EH (cell line): Measurements from ENCODE around the gene ADAM19.

ENCODE experiments used
- DNase-seq: peaks from one replicate; pipeline ENCODE4 v3.0.0-alpha.2; 2015; ENCODE audit warnings: low read depth

ADAM19 gene

GRCh38 chr5:157594675-157595459, 19.3 kb upstream of the ADAM19 start:
- DNase-seq, result no peak

GRCh38 chr5:157594257-157594656, 18.7 kb upstream of the ADAM19 start:
- DNase-seq, result no peak

GRCh38 chr5:157593052-157593757, 17.6 kb upstream of the ADAM19 start:
- no peak for DNase-seq

- DNase-seq, result no peak
These were observed 17.0 kb upstream of the ADAM19 start for GRCh38 chr5:157592594-157592993.

GRCh38 chr5:157590478-157590877, 14.9 kb upstream of the ADAM19 start:
- peak; percentile 43 for DNase-seq

- no peak for DNase-seq
These were observed 9.1 kb upstream of the ADAM19 start for GRCh38 chr5:157584628-157585027.

GRCh38 chr5:157582731-157583620, 7.4 kb upstream of the ADAM19 start:
- DNase-seq, result no peak

GRCh38 chr5:157581901-157582300, 6.3 kb upstream of the ADAM19 start:
- DNase-seq, result no peak

- DNase-seq, result no peak
These were observed 2.7 kb upstream of the ADAM19 start for GRCh38 chr5:157578079-157578780.

- DNase-seq, result no peak
These were observed 1.1 kb upstream of the ADAM19 start for GRCh38 chr5:157576678-157577077.

GRCh38 chr5:157574456-157575380, 857 bp downstream of the ADAM19 start:
- peak; percentile 72 for DNase-seq

GRCh38 chr5:157571357-157571827, 4.2 kb downstream of the ADAM19 start:
- DNase-seq, result peak; percentile 96

- no peak for DNase-seq
These were observed 4.9 kb downstream of the ADAM19 start for GRCh38 chr5:157570531-157571200.

- no peak for DNase-seq
These were observed 6.9 kb downstream of the ADAM19 start for GRCh38 chr5:157568720-157569119.

- DNase-seq, result no peak
These were observed 7.4 kb downstream of the ADAM19 start for GRCh38 chr5:157568222-157568621.

GRCh38 chr5:157566902-157567489, 8.6 kb downstream of the ADAM19 start:
- no peak for DNase-seq

- DNase-seq, result no peak
These were observed 11.5 kb downstream of the ADAM19 start for GRCh38 chr5:157563929-157564716.

- peak; percentile 99 for DNase-seq
These were observed 12.1 kb downstream of the ADAM19 start for GRCh38 chr5:157563373-157563928.
